ENCODE results near the gene A2M.

DNA sequence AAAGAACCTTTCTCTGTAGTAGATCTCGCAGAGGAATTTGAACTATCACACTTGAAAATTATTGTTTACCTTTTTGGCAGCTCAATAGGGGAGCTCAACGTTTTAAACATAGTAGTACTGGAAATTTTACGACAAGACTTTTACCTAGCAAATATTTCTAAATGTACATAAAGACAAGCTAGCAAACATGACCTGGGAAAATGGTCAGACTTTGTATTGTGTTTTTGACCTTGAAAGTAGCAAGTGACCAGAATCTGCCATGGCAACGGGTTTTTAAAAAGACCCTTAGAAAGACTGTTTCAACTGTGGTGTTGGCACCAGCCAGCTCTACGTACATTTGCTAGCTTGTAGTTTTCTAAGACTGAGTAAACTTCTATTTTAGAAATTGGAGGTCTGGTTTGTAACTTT is 20.2 kb upstream of the A2M start:
- TF ChIP-seq, protein P1, sequence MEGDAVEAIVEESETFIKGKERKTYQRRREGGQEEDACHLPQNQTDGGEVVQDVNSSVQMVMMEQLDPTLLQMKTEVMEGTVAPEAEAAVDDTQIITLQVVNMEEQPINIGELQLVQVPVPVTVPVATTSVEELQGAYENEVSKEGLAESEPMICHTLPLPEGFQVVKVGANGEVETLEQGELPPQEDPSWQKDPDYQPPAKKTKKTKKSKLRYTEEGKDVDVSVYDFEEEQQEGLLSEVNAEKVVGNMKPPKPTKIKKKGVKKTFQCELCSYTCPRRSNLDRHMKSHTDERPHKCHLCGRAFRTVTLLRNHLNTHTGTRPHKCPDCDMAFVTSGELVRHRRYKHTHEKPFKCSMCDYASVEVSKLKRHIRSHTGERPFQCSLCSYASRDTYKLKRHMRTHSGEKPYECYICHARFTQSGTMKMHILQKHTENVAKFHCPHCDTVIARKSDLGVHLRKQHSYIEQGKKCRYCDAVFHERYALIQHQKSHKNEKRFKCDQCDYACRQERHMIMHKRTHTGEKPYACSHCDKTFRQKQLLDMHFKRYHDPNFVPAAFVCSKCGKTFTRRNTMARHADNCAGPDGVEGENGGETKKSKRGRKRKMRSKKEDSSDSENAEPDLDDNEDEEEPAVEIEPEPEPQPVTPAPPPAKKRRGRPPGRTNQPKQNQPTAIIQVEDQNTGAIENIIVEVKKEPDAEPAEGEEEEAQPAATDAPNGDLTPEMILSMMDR (IDR thresholded peaks at IDR 0.05 in 2 of 3, conservative IDR thresholded peaks at IDR 0.05 in 1 of 3; ENCODE audit: control insufficient read depth in 2 of 3, extremely low read depth in 1 of 3, insufficient read depth in 1 of 3, low read depth in 3 of 3, low read length in 3 of 3): no peak
- TF ChIP-seq, protein P2, sequence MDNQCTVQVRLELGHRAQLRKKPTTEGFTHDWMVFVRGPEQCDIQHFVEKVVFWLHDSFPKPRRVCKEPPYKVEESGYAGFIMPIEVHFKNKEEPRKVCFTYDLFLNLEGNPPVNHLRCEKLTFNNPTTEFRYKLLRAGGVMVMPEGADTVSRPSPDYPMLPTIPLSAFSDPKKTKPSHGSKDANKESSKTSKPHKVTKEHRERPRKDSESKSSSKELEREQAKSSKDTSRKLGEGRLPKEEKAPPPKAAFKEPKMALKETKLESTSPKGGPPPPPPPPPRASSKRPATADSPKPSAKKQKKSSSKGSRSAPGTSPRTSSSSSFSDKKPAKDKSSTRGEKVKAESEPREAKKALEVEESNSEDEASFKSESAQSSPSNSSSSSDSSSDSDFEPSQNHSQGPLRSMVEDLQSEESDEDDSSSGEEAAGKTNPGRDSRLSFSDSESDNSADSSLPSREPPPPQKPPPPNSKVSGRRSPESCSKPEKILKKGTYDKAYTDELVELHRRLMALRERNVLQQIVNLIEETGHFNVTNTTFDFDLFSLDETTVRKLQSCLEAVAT (IDR thresholded peaks at IDR 0.05): no peak
- TF ChIP-seq POLR2A (IDR thresholded peaks at IDR 0.05; ENCODE audit: low read depth, low read length): no peak
- no peak for TF ChIP-seq ZNF384 (IDR thresholded peaks at IDR 0.05; ENCODE audit: borderline replicate concordance, low read depth, low read length)
- TF ChIP-seq KLF5 (IDR thresholded peaks at IDR 0.05; ENCODE audit: partially characterized antibody): no peak
- TF ChIP-seq POLR2AphosphoS2 (IDR thresholded peaks at IDR 0.05; ENCODE audit: low read depth, low read length): no peak
- no peak for TF ChIP-seq EZH2 (IDR thresholded peaks at IDR 0.05; ENCODE audit: borderline replicate concordance, control insufficient read depth, low read depth, low read length)
- no peak for TF ChIP-seq CBX5 (IDR thresholded peaks at IDR 0.05; ENCODE audit: low read depth)
- TF ChIP-seq NFIC (IDR thresholded peaks at IDR 0.05; ENCODE audit: low read depth, low read length): no peak
- no peak for TF ChIP-seq ZNF217 (IDR thresholded peaks at IDR 0.05)
